Stimulated activated CD8-positive, alpha-beta memory T cell treated with anti-CD3 and anti-CD28 coated beads, Interleukin-15, amount 100 ng/mL, for 48 hours (primary cell): ENCODE results near the gene CSTF3.
"Not testable (repeated sequence)": the region's sequence is repeated elsewhere in the genome, so short reads cannot be mapped to it uniquely, and the experiment has no call there.

Source experiments
- DNase-seq, 2 donors: peaks; one replicate each; pipeline ENCODE4 v3.0.0-alpha.2; 2020; ENCODE audit warnings: low read depth in 2 of 2

The CSTF3 gene

GRCh38 chr11:33160587-33160986, 693 bp downstream of the CSTF3 start:
- DNase-seq = no peak

GRCh38 chr11:33160136-33160535, 1.1 kb downstream of the CSTF3 start:
- DNase-seq = no peak

DNA sequence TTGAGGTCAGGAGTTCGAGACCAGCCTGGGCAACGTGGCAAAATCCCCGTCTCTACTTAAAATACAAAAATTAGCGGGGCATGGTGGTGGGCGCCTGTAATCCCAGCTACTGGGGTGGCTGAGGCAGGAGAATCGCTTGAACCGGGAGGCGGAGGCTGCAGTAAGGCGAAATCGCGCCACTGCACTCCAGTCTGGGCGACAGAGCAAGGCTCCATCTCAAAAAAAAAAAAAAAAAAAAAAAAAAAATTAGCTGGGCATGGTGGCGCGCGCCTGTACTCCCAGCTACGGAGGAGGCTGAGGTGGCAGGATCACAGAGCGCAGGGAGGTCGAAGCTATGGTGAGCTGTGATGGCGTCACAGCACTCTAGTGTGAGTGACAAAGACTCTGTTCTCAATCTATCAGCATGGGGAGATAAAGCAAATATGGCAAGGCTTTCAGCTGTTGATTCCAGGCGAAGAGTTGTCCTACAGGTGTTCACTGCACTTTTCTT, 1.9 kb downstream of the CSTF3 start:
- not testable (repeated sequence) for DNase-seq

DNA sequence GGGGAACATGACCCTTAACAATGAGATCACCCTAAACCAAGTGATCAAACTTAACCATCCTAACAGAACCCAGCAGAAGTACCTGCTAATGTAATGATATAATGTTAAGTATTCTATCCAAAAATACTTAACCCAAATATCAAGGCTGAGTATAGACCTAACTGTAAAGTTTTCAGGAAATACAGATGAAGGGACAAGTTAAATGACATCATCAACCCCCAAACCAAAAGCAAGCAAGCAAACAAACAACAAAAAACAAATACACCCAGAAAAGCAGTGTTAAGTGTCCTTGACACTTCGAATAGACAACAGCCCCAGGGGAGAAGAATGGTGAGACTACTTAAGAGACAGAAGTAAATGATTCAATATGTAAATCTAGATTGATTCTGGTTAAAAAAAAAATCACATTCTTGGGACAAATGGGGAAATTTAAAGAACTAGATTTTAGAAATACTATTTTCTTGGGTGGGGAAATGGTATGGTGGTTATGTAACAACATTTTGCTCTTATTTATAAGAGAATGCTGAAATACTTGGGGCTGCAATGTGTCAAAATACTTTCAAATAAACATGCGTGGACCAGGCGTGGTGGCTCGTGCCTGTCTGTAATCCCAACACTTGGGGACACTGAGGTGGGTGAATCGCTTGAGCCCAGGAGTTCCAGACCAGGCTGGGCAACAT, 2.5 kb downstream of the CSTF3 start:
- no peak for DNase-seq

GRCh38 chr11:33157103-33158027, 3.9 kb downstream of the CSTF3 start:
- DNase-seq = no peak

DNA sequence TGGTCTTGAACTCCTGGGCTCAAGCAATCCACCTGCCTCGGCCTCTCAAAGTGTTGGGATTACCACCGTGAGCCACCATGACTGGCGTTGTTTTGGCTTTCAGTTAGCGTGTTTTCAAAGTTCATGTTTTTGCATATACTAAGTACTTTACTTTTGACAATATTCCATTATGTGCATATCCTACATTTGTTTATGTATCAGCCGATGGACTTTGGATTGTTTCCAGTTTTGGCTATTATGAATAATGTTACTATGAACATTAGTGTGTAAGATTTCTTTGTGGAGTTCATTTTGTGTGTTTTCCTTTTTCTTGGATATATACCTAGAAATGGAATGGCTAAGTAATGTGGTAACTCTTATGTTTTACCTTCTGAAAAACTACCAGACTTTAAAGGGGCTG, 9.9 kb downstream of the CSTF3 start:
- DNase-seq = no peak

GRCh38 chr11:33147559-33147958, 13.7 kb downstream of the CSTF3 start:
- DNase-seq = no peak

- DNase-seq = no peak
These were observed 25.4 kb downstream of the CSTF3 start for GRCh38 chr11:33135768-33136443.

GRCh38 chr11:33135216-33135615, 26.1 kb downstream of the CSTF3 start:
- DNase-seq = no peak

- no peak for DNase-seq
These were observed 27.0 kb downstream of the CSTF3 start for GRCh38 chr11:33134276-33134675.

- no peak for DNase-seq
These were observed 27.5 kb downstream of the CSTF3 start for GRCh38 chr11:33133761-33134160.

GRCh38 chr11:33132510-33132909, 28.8 kb downstream of the CSTF3 start:
- no peak for DNase-seq

DNA sequence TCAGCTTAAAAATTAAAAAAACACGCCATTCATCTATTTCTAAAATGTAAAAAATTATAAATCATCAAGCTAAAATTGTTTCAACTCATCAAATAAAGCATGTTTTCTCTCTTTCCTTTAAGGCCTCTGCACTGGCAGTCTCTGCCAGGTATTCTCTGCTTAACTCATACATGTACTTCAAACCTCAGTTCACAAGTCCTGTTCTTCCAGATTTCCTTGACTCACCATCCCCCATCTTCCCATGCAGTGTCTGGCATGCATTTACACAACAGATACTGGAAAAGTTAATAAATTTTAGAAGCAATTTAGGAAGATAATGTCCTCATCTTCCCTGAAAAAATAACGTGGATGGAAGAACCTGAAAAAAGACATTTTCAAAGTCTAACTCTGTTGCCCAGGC, 32.5 kb downstream of the CSTF3 start:
- no peak for DNase-seq

DNA sequence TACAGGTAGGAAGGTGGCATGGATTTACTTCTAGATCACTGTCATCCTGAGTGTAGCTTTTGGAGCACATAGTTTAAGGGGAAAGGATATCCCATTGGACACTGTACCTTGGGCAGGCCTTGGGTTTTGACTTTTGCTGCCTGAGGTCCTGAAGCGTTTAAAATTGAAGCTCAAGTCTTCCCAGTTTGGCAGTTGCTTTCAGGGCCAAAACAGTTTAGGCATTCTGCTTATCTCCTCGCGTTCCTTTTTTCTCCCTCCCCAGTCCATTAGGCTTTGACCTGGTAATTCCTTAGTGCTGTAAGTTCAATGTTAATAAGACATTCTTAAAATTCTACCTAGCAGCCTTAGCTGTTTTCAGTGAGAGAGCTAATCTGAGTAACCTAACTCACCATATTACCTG, 35.7 kb downstream of the CSTF3 start:
- DNase-seq = no peak

DNA sequence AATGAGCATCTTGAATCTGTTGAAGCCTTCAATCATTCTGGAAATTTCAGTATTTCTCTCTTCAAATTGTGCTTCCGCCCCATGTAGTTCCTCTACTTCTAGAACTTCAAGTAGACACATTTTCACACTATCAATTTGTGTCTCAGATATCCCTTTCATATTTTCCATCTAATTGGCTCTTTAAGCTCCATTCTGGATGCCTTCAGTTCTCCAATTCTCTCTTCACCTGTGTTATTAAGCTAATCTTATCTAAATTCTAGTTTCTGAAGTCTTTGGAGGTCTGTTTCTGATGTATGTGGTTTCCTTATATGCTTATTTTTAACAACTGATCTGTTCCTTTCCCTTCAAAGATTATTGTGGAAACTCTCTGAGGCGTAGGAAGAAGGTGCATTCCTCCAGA, 36.3 kb downstream of the CSTF3 start:
- DNase-seq = no peak

DNA sequence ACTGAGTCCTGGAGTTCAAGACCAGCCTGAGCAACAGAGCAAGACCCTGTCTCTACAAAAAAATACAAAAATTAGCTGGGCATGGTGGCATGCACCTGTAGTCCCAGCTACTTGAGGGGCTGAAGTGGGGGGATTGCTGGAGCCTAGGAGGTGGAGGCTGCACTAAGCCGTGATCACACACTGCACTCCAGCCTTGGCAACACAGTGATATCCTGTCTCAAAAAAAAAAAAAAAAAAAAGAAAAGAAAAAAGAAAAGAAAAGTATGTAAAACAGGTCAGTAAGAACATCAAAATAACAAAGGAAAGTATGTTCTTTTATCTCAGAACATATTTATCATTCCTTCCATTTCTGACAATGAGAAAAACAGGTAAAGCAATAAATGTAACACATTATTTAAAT, 38.6 kb downstream of the CSTF3 start:
- not testable (repeated sequence) for DNase-seq

DNA sequence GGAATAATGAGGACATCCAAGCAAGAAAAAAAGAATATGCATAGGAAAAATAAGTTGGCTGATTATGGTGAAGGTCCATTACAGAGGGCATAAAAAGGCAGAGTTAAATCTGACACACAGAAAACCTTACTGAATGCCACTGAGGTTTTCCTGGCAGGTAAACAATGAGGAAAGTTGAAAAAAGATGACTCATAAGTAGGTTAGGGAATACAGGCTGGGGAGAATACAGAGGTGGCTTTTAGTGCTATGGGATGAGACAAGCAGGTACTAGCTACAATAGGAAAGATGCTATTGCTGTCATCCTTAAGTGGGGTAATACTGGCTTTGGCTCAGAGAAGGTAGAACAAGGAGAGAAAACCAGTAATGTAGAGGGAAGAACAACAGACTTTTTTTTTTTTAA, 44.7 kb downstream of the CSTF3 start:
- no peak for DNase-seq

GRCh38 chr11:33110083-33110482, 51.2 kb downstream of the CSTF3 start:
- DNase-seq = no peak

DNA sequence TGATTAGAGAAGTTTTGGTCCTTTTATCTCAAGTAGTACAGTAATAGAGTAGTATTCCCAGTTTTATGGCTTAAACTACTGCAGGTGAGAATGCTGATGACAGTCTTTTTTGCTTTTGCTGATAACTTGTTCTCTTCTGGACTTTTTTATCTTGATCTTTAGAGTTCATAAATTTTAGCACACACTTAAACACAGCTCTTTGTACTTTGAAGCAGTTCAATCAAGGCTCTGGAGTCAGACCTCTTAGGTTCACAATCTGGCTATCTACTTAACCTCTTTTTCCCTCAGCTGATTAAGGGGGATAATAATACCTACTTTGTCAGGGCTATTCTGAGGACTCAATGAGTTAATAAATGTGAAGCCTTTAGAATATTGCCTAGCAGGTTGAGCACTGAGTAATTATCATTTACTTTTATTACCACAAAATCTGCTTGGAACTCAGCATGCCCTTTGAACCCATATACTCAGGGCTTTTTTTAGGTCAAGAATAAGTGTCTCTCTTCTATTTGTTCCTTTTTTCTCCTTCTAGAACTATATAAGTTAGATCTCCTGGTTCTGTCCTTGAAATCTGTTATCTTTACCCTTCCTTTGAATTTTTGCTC, 51.9 kb downstream of the CSTF3 start:
- DNase-seq = no peak

GRCh38 chr11:33103836-33104235, 57.4 kb downstream of the CSTF3 start:
- DNase-seq = no peak

- no peak for DNase-seq
These were observed 67.1 kb downstream of the CSTF3 start for GRCh38 chr11:33094157-33094556.

GRCh38 chr11:33089776-33090175, 71.5 kb downstream of the CSTF3 start:
- no peak for DNase-seq
